HG02678 (cell line): ENCODE results near the gene TRERF1.
"Not testable (repeated sequence)": the region's sequence is repeated elsewhere in the genome, so short reads cannot be mapped to it uniquely, and the experiment has no call there.

Experiments used
- ATAC-seq: cut with Tn5 transposase; IDR thresholded peaks from one replicate; pipeline ENCODE4 v1.9.1; 2021; ENCODE audit warnings: mild to moderate bottlenecking, moderate library complexity; ENCODE audit not compliant: unreplicated experiment

Gene TRERF1

DNA sequence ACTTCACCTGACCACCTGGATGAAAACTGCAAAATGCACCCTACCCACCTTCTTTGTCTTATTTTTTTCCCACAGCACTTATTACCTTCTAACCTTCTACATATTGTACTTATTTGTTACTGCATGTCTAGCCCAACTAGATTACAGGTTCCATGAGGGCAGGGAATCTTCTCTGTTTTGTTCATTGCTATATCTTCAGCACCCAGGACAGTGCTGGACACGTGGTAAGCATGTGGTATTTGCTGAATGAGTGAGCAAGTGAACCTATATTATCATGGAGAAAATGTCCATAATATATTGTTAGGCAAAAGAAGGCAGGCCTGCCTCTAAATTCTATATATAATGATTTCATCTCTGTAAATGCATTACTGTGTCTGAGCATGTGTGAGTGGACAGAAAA is 107.0 kb downstream of the TRERF1 start:
- no peak for ATAC-seq

DNA sequence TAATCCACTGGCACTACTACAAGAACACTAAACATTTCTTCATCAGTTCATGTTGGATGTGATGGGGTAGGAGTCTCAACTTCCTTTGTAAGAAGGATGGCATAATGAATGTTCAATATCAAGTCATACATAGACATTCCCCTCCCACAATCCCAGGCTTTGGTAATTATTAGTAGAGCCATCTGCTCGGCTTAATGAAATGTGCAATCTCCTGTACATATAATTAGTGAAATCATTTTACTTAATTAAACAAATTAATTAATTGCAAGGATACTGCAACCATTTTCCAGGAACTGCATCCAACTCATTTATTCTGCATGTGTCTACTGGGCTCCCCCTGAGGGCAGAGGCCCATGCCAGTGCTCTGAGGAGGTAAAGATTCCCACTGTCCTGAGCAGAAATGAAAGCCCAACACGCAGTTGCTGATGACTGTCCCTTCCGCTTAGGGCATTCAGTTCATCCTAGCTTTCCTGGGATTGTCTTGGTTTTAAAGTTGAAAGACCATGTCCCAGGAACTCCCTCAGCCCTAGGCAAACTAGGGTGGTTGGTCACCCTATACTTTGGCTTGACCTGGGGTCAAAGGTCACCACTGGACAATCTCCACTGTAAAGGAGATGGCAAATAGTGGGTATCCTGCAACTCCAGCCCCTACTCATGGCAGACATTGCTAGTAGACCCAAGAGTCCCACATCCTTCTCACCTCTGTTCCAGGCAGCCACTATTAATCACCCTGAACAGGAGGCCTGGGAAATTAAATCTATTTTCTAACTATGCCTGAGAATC is 109.8 kb downstream of the TRERF1 start:
- no peak for ATAC-seq

DNA sequence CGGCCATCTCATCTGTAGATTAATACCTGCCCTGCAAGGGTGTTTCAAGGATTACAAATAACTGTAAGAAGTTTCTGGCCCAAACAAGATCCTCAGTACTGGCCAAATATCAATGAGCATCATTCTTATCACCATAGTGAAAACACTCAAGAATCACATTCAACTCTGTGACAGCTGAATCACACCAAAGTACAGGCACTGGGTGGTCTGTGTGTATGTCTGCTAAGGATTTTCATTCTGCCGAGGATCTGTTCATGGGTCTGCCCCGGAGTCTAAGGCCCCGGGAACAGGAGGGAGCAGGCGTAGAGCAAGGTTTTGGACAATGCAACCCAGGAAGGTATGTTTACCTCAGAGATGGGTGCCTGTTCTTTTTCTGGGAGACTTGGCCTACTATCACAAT is 110.5 kb downstream of the TRERF1 start:
- no peak for ATAC-seq

GRCh38 chr6:42340511-42340910 is 111.2 kb downstream of the TRERF1 start:
- no peak for ATAC-seq

GRCh38 chr6:42339991-42340401 is 111.7 kb downstream of the TRERF1 start:
- ATAC-seq = no peak

DNA sequence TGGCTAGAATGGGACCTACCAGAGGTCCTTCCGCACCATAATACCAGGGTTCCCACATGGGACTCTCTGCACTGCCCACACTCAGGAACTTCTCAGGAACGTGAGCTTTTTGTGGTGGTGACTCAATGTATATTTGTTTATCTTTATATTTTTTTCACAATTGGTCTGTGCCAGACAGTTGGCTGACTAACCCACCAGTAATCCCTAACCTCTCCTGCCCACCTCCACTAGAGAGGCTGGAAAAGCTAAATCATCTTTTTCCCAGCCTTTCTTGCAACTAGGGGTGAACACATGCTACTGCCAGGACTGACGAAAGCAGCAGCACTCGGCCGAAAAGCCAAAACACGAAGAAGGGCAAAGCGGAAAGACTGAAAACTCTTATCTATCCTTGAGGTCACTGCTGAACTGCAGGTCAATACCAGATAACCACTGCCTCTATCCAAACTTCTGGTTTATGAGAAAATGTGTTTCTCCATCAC is 112.9 kb downstream of the TRERF1 start:
- ATAC-seq = no peak

- ATAC-seq = no peak
Measured at GRCh38 chr6:42337985-42338743, 113.6 kb downstream of the TRERF1 start.

- ATAC-seq = no peak
Measured at GRCh38 chr6:42336431-42336830, 115.3 kb downstream of the TRERF1 start.

- no peak for ATAC-seq
Measured at GRCh38 chr6:42335896-42336295, 115.8 kb downstream of the TRERF1 start.

DNA sequence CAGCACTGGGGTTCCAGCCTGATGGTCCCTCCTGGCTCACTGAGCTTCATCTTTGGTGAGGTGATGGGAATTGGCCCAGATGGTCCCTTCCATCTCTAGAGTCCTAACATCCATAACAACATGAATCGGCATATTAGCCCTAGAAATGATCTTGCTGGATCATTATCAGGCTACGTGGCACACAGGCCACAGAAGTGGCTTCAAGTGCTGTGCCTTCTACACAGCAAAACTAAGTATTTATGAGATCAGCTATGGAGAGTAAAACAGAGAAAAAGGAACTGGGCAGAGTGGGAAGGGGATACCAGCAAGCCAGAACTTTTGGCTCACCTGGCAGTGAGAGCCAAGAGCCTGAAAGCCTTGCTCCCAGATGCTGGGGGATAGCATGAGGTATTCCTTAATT is 116.9 kb downstream of the TRERF1 start:
- ATAC-seq = no peak

DNA sequence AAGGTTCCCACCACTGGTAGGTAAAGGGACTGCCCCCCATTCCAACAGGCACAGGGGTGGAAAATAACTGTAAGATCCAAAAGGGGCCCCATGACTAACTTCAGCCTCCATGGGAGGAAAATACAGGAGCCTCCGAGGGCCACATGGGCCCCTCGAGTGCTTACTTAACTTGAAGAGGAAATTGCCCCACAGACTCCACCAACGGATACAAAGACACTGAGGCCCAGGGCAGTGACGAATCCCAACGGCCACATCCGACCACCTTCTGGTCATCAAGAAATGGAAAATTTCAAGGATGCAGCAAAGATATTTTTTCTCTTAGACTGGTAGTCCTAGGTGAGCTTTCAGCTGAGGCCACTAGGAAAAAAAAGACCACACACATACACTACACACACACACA is 118.1 kb downstream of the TRERF1 start:
- ATAC-seq = no peak

- no peak for ATAC-seq
Measured at GRCh38 chr6:42332916-42333315, 118.8 kb downstream of the TRERF1 start.

DNA sequence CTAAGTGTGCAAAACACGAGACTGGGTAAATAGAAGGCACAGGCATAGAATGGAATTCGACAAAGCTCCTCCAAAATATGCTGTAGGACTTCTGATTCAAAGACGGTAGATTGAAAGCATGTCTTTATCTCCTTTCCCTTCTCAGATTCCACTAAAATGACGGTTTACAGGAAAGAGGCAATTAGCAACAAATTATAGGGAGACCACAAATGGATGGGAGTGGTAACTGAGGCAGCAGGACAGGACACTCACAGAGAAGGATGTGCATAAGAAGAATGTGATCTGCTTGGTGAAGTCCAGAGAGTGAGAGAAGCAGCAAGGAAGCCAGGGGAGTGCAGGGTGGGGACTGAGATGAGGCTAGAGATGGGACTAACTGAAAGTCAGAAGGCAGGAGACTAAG is 120.7 kb downstream of the TRERF1 start:
- no peak for ATAC-seq

DNA sequence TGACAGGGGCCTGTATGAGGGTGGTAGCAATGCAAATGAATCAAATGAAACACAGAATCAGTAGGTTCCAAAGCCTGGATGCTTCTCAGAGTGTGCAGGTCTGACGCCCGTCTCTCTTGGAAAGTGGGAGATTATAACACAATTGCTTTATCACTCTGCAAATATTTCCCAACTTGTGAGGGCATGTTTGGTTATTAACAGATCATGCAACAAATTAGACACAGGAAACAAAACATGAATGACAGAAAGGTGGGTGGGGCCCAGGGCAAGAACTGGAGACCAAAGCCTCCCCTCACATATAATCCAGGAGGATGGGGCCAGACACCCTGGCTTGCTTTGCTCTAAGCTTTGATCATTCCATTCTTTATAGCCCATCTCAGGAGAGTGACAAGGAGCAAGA is 125.5 kb downstream of the TRERF1 start:
- no peak for ATAC-seq

DNA sequence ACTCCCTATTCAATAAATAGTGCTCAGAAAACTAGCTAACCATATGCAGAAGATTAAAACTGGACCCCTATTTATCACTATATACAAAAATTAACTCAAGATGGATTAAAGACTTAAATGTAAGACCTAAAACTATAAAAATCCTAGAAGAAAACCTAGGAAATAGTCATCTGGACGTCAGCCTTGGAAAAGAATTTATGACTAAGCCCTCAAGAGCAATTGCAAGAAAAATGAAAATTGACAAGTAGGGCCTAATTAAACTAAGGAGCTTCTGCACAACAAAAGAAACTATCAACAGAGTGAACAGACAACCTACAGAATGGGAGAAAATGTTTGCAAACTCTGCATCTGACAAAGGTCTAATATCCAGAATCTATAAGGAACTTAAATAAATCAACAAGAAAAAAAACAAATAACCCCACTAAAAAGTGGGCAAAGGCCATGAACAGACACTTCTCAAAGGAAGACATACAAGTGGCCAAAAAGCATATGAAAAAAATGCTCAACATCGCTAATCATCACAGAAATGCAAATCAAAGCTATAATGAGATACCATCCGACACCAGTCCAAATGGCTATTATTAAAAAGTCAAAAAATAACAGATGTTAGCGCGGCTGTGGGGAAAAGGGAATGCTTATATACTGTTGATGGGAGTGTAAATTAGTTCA is 126.9 kb downstream of the TRERF1 start:
- ATAC-seq = not testable (repeated sequence)

DNA sequence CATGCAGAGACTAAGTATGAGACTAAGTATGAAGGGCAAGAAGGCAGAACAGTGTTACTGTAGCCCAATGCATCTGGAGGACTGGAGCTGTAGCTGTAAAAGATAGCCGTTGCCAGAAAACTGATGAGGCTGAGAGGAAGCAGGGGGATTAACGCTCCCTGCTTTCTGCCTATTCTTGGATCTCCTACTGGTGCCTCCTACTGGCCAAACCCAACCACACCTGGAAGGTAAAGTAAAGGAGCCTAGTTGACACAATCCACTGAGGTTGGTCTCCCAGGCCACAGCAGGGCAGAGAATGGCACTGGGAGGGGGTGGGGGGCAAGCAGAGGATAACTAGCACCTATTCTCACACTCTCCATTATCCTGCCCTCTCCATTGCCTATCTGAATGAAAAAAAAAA is 129.1 kb downstream of the TRERF1 start:
- ATAC-seq = no peak

- no peak for ATAC-seq
Measured at GRCh38 chr6:42321976-42322375, 129.8 kb downstream of the TRERF1 start.

DNA sequence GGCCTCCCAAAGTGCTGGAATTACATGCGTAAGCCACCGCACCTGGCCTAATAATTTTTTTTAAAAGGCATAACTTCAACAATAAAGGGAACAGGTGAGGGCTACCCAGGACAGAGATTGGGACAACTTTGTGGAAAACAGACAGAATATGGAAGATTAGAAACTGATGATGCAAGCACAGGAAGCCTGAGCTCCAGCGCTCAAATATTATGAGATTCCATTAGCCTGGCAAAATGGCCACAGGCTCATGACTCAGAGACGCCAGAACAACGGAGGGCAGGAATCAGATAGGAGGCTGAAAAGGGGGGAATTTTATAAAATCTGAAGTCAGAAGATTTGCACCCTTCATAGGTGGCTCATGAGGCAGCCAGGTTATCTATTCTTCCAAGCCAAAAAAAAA is 131.0 kb downstream of the TRERF1 start:
- no peak for ATAC-seq

DNA sequence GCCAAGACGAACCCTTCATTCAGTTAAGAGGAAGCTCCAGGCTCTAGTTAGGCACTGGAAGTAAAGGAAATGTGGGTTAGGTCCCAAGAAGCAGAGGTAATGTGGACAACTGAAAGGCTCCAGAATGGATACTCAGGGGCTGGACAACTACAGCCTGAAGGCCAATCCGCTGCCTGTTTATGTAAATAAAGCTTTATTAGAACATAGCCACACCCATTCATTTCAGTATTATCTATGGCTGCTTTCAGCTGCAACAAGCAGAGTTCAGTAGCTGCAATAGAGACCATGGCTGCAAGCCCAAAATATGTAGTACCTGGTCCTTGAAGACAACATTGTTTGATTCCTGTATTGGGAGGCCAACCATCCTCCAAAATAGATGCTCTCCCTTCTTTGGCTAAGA is 133.2 kb downstream of the TRERF1 start:
- ATAC-seq = no peak

- ATAC-seq = no peak
Measured at GRCh38 chr6:42316981-42317380, 134.7 kb downstream of the TRERF1 start.
